GM20431 (cell line): ENCODE results near the gene ZNF207.
"Not testable (repeated sequence)": the region's sequence is repeated elsewhere in the genome, so short reads cannot be mapped to it uniquely, and the experiment has no call there.

ENCODE experiments used
- in situ Hi-C: fragments of 300-500 bp; cut with MseI, MboI; formaldehyde crosslinking; loops from one replicate; pipeline ENCODE4 v1.15.0; 2020; ENCODE audit warnings: low sequenced_read_pairs; ENCODE audit not compliant: unreplicated experiment

The ZNF207 gene

DNA sequence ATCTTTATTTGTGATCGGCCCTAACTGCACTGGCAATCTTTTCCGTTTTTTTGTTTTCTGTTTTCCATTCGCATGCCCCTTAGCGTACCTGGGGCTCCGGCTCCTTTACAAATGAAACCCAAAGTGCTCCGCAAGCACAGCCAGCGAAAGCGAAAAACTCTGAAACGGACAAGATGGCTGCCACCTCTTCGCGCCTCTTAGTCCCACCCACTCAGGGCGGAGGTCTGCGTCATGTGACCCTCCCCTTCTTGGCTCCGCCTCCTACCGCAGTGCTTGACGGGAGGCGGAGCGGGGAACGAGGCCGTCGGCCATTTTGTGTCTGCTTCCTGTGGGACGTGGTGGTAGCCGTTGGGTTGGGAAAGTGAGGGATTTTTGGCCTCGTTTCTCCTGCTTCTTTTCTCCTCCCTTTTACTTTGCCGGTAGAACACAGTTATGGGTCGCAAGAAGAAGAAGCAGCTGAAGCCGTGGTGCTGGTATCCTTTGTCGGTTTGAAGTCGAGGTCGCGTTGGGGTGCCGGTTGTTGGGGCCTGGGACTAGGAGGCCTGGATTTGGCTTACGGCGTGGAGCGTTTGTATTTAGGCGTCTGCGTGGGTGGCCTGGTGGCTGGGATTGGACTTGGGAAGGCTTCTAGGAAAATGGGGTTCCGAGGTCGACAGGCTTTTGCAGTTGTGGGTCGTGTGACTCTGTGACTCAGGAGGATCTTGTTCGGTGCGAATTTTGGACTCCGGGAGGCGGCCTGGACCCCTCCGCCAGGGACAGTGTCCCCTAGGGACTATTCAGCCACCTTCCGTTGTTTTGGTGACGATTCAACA is at the start of gene ZNF207:
TSS of gene ZNF207 (plus strand) at position 304 of the 812 bp plus-strand sequence. CDS start at position 433, 129 bp downstream.
- in situ Hi-C loops = no loop called here

DNA sequence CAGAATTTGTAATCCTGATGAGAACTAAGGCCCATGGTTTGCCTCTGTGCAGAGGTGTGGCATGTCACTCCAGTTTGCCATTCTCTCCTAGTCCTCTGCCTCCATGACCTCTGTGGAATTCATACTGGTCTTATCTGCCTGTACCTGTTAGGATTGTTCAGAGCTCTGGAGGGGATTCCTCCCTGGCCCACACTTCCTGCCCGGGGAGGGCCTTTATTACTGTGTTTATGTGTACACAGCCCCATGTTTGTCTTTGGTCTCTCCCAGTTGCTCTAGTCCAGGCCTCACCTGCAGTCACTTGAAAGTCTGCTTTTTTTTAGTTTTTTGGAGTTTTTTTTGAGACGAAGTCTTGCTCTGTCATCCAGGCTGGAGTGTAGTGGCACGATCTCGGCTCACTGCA is 47.9 kb upstream of the ZNF207 start:
- in situ Hi-C loops = no loop called here

DNA sequence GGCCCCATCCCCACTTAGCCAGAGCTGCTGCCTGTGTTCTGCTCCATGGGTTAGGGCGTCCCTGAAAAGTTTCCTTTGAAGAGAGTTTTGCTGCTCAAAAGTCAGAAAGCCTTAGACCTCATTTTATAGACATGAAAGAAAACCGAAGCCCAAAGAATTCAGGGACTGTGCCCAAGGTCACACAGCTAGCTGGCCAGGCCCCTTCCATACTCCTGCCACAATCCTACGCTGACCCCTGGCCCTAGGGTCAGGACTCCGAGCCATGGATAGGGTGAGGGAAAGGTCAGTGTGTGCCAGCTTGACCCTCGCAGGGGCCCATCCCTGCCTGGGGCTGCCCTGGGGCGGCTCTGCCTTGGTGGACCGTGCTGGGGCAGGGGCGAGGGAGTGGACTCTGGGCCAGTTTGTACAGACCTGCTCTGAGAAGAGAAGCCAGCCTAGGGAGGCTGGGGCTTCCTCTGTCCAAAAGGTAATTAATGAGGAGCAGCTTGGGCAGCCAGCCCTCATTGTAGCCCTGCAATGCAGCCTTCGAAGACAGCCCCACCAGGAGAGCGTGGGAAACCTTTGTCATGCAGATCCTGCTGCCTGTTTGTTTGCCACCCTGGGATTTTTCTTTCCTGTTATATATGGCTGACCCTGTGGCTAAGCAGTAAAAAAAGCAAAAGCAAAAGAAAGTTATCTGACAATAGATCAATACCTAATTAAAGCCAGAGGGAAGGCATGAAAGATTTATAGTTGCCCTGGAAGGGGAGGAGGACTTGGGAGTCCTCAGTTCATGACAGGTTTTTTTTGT is 46.9 kb upstream of the ZNF207 start:
- in situ Hi-C loops = no loop called here

- in situ Hi-C loops = no loop called here
Observed at GRCh38 chr17:32303781-32304288, 46.1 kb upstream of the ZNF207 start.

DNA sequence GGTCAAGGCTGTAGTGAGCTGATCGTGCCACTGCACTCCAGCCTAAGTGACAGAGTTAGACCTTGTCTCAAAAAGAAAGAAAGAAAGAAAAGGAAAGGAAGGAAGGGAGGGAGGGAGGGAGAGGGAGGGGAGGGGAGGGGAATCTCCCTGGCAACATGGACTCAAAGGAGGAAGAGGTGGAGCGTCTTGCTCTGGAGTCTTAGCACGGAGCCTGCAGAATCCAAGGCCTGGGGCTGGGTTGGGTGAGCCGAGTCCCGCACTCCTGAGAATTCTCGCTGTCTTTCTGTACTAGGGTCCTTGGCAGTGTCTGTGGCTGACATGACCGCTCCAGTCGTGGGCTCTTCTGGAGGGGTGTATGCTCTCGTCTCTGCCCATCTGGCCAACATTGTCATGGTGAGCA is 44.9 kb upstream of the ZNF207 start:
- in situ Hi-C loops = no loop called here

DNA sequence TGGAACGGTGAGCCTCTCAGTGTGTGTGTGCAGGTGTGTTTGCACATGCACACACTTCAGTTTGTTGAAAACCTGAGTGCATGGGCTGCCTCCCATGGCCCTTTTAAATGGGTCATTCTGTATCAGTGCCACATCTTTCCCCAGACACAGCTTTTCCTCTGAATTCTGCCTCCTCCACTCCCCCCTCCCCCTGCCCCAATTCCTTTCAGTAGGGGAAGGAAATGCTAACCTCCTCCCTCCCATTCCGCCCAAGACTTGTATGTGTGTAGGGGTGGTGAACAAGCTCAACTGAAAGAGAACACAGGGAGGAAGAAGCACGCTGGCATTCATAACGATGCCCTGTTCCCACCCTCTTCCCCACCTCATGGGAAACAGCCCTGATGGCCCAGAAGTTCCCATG is 42.3 kb upstream of the ZNF207 start:
- in situ Hi-C loops = no loop called here

DNA sequence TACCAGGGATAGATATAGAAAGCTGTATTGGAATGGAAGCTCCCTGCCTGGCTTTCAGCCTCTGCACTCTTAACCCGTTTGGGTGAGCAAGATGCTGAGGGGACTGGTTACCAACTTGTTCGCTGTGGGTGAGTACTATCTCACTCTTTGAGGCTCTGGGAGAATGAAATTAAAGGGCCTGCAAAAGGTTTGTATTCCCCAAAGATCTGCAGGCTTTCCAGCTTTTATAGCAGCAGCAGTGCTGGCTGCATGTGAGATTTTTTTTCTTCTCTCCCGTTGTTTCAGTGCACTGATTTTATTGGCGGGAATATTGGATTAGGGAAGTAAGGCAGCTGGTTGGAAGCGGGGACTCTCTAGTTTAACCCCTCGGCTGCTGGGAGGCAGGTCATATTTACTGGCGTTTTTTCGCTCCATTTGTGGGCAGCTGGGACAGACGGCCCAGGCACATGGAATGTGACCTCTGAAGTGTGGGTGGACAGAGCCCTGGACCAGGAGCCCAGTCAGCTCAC is 38.9 kb upstream of the ZNF207 start:
- in situ Hi-C loops = no loop called here

DNA sequence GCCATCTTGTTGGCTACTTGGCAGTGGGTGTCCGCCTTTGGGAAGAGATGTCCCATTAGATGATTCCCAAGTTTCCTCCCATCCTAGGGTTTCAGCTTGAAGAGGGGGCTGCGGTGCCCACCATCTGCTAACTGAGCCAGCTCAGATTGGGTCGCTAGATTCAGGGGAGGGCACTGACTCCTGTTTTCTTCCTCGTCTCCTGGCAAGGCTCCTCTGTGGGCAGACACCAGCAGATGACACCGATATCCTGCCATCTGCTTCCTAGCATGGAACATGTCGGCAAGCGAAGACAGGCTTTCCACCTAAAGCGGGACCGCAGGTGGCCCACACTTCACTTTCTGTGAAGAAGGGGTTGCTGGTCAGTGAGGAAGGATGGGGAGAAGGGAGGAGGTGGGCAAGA is 35.3 kb upstream of the ZNF207 start:
- in situ Hi-C loops = no loop called here

DNA sequence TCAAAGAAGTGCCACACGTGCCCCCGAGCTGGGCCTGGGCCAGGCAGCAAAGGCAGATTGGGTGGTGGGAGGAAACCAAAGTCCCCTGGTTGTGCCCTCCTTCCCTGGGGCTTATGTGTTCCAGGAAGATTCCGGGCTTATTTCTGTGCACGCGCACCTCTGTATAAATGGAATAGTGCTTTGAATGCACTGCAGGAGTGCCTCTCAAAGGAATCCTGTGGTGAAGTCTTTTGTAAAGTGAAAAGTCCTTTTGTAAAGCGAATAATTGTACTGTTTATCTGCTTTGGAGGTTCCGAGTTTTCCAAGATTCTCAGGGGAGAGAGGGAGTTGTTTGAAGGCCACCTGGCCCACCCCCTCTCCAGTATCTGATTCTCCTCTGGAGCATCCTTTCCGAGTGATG is 34.8 kb upstream of the ZNF207 start:
- in situ Hi-C loops = no loop called here

GRCh38 chr17:32316653-32317052 is 33.3 kb upstream of the ZNF207 start:
- in situ Hi-C loops = not testable (repeated sequence)

- in situ Hi-C loops = no loop called here
Observed at GRCh38 chr17:32317353-32317752, 32.6 kb upstream of the ZNF207 start.

DNA sequence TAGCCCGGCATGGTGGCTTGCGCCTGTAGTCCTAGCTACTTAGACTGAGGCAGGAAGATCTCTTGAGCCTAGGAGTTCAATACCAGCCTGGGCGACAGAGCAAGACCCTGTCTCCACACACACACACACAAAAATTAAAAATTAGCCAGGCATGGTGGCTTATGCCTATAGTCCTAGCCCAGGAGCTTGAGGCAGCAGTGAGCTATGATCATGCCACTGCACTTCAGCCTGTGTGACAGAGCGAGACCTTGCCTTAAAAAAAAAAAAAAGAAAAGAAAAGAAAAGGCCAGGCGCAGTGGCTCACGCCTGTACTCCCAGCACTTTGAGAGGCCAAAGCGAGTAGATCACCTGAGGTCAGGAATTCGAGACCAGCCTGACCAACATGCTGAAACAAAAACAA is 31.9 kb upstream of the ZNF207 start:
- in situ Hi-C loops = no loop called here

- in situ Hi-C loops = no loop called here
Observed at GRCh38 chr17:32319548-32319905, 30.4 kb upstream of the ZNF207 start.

DNA sequence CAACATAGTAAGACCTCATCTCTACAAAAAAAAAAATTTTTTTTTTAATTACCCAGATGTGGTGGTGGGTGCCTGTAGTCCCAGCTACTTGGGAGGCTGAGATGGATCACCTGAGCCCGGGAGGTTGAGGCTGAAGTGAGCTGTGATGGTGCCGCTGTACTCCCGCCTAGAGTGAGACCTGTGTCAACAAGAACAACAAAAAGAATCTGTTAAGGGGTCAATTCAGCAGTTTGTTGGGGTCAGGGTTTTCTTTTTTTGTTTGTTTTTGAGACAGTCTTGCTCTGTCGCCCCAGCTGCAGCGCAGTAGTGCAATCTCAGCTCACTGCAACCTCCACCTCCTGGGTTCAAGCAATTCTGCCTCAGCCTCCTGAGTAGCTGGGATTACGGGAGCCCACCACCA is 29.9 kb upstream of the ZNF207 start:
- in situ Hi-C loops = loop anchor here (10.0 kb wide), 1 partner anchor 75 kb away; no protein-coding TSS in a partner anchor

DNA sequence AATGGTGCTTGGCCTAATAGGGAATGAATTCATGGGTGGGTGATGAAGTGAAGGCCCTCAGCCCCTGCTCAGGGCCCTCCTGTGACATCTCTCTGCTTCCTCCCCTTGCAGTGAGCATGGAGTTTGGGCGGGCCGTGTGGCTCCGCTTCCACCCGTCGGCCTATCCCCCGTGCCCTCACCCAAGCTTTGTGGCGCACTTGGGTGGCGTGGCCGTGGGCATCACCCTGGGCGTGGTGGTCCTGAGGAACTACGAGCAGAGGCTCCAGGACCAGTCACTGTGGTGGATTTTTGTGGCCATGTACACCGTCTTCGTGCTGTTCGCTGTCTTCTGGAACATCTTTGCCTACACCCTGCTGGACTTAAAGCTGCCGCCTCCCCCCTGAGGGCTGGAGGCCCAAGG is 29.1 kb upstream of the ZNF207 start:
- in situ Hi-C loops = loop anchor here (10.0 kb wide), 1 partner anchor 76 kb away; no protein-coding TSS in a partner anchor

DNA sequence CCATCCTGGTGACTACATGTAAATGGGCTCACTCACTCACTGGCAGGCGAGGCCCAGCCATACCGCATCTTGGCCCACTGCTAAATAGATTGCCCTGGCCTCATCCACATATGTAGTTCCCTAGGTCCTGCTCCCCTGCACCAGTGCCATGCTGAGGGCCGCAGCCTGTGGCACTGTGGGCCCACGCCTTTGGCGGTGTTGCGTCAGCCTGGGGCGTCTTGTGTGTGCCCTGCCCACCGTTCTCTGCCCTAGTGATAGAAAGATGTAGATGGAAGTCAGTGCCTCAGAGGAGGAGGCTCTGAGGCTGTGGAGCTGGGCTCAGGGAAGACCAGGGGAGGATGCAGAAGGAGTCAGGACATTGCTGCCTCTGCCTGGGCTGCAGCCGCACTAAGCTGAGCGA is 26.9 kb upstream of the ZNF207 start:
- in situ Hi-C loops = loop anchor here (10.0 kb wide), 1 partner anchor 78 kb away; no protein-coding TSS in a partner anchor

DNA sequence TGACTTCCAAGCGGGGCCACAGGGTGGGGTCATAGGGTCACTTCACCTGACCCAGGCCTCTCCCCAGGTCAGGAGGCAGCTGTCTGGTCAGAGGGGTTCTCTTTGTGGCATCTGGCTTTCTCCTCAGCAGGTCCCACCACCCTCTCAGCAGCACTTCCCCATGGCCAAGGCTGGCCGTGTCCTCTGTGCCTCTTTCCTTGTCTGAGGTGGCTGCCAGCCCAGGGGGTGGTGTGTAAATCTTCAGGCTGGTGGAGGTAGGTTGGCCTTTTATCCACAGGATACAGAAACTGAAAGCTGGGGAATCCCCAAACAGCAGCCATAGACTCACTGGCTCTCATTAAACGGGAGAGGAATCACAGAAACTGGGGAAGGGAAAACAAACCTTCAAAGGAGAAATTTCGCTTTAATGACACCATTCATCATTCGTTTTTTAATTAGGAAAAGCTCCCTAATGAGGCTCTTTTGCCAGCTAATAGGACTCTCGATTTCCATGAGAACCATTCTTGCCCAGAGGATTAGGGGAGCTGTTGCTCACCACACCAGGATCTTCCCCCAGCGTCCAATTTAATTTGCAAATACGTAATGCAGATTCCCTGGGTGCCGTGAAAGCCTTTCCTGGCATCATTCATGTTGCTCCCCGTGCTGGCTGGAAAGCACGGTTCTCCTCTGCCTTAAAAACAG is 26.0 kb upstream of the ZNF207 start:
- in situ Hi-C loops = loop anchor here (10.0 kb wide), 1 partner anchor 79 kb away; no protein-coding TSS in a partner anchor

DNA sequence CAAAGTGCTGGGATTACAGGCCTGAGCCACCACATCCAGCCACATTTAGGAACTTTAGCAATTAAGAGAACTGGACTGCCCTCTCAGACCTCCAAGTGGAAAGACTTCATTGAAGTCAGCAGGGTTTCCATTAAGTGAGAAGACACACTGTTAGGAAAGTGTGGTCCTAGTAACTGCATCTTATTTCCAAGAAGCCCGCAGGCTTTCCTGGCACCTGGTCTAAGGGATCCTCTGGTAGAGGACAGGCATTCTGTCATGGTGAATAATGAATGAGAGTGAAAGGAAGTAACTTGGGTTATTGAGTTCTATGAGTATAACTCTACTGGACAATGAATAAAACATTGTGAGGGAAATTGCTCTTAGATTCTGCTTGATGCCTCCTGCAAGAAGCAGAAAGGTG is 22.0 kb upstream of the ZNF207 start:
- in situ Hi-C loops = loop anchor here (10.0 kb wide), 1 partner anchor 83 kb away; no protein-coding TSS in a partner anchor

DNA sequence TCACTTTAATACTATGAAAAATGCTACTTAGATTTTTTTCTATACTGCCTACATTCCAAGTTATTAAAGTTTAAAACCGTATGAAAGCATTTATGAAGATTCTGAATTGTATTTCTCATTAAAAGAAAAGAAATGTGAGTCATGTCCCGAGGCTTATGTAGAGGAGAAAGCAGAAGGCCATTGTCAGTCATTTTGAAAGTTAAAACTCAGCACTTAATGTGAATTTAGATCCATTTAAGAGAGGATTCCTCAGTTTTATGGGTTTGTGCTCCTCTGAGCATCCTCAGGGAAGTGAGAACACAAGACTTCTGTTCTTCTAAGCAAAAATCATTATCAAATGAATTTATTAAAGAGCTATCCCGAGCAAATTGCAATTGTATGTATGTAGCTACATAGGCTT is 19.8 kb upstream of the ZNF207 start:
- in situ Hi-C loops = no loop called here
